Endothelial cell of umbilical vein (primary cell): Measurements from ENCODE around the gene AMN. TPM values are rescaled to one million over a fixed set of nuclear protein-coding genes. Genes with fewer than 3 reads are reported as not detected.

ENCODE experiments used
- BruUV-seq: library from RNA; stranded (reverse); fragments of 400-500 nt; replicated peaks from 2 replicates; lab custom pipeline; 2021; lab: Mats Ljungman, UMichigan
- CTCF ChIA-PET: fragments of 300-600, 350-600 bp; sonication (Branson Sonifier 250); formaldehyde crosslinking; loops from one replicate; lab custom pipeline; 2021; ENCODE audit warnings: antibody characterized with exemption, inconsistent platforms; lab: Charles Lee
- POLR2A ChIA-PET: fragments of 300-600, 350-600 bp; sonication (Branson Sonifier 250); formaldehyde crosslinking; loops from one replicate; lab custom pipeline; 2021; ENCODE audit warnings: antibody characterized with exemption, inconsistent platforms; lab: Charles Lee
- DNase-seq: peaks from one replicate; pipeline ENCODE4 v3.0.0-alpha.2; 2011; ENCODE audit warnings: low read depth, low spot score
- FAIRE-seq: peaks from 2 replicates; lab custom pipeline; 2011; peaks lifted over from hg19 to GRCh38; lab: Jason Lieb, UNC
- H2AFZ ChIP-seq: 2 replicates; pipeline ENCODE4 v1.6.0; 2012; ENCODE audit warnings: low read depth, low read length, control low read depth, inconsistent platforms
- H3K27ac ChIP-seq: 2 replicates; pipeline ENCODE4 v1.5.1; 2011; ENCODE audit warnings: low read depth, mild to moderate bottlenecking, control low read depth, low read length, moderate library complexity; ENCODE audit not compliant: insufficient read depth
- H3K27me3 ChIP-seq, 2 experiments: 2 replicates each; pipeline versions ENCODE4 v1.6.0 to v1.6.1; 2011; ENCODE audit warnings: low read length in 2 of 2, mixed read lengths in 1 of 2; ENCODE audit not compliant: control insufficient read depth in 2 of 2, insufficient read depth in 2 of 2
- H3K36me3 ChIP-seq, 2 experiments: 2 replicates in 1 of 2; 3 replicates in 1 of 2; pipeline ENCODE4 v1.5.1; 2011; ENCODE audit warnings: low read length in 2 of 2, mild to moderate bottlenecking in 1 of 2, moderate library complexity in 1 of 2; ENCODE audit not compliant: control insufficient read depth in 2 of 2, insufficient read depth in 2 of 2; ENCODE audit errors: extremely low read depth in 1 of 2
- H3K4me1 ChIP-seq: 3 replicates; pipeline ENCODE4 v1.5.1; 2011; ENCODE audit warnings: mild to moderate bottlenecking, low read length; ENCODE audit not compliant: control insufficient read depth, insufficient read depth; ENCODE audit errors: extremely low read depth
- H3K4me2 ChIP-seq: 2 replicates; pipeline ENCODE4 v1.6.1; 2011; ENCODE audit warnings: low read length, control low read depth, mixed read lengths; ENCODE audit not compliant: insufficient read depth
- H3K4me3 ChIP-seq, 3 experiments: fragments of 200-600 bp in 1 of 3; sonication (generic), shearing (Covaris generic) in 1 of 3; replicated peaks in 1 of 3; 2 replicates each; pipeline ENCODE4 v1.5.1; 2011 to 2016; ENCODE audit warnings: control low read depth in 3 of 3, low read length in 3 of 3, mild to moderate bottlenecking in 2 of 3, inconsistent platforms in 1 of 3, low read depth in 1 of 3, moderate library complexity in 1 of 3; ENCODE audit not compliant: insufficient read depth in 1 of 3
- H3K79me2 ChIP-seq: 2 replicates; pipeline ENCODE4 v1.6.0; 2012; ENCODE audit warnings: low read length, inconsistent platforms; ENCODE audit not compliant: control insufficient read depth, insufficient read depth
- H3K9ac ChIP-seq: replicated peaks from 2 replicates; pipeline ENCODE3; 2011; ENCODE audit warnings: low read length, control low read depth; ENCODE audit not compliant: insufficient read depth; ENCODE audit errors: extremely low read depth
- H3K9me1 ChIP-seq: replicated peaks from 3 replicates; pipeline ENCODE4 v1.6.0; 2011; ENCODE audit warnings: mild to moderate bottlenecking, low read length; ENCODE audit not compliant: control insufficient read depth, insufficient read depth; ENCODE audit errors: extremely low read depth
- H3K9me3 ChIP-seq: replicated peaks from 2 replicates; pipeline ENCODE4 v1.5.1; 2012; ENCODE audit warnings: low read length, inconsistent platforms; ENCODE audit not compliant: control insufficient read depth, insufficient read depth
- H4K20me1 ChIP-seq: replicated peaks from 2 replicates; pipeline ENCODE3; 2011; ENCODE audit warnings: mild to moderate bottlenecking, low read length; ENCODE audit not compliant: control insufficient read depth, insufficient read depth; ENCODE audit errors: extremely low read depth
- EZH2 ChIP-seq: IDR thresholded peaks from 2 replicates; pipeline ENCODE4 v1.6.1; 2012; ENCODE audit warnings: borderline replicate concordance, low read depth, mild to moderate bottlenecking, moderate library complexity, low read length, inconsistent platforms; ENCODE audit not compliant: severe bottlenecking
- FOS ChIP-seq: IDR thresholded peaks from 2 replicates; pipeline ENCODE4 v1.6.1; 2011; ENCODE audit warnings: mild to moderate bottlenecking, low read length, moderate library complexity, borderline replicate concordance; ENCODE audit not compliant: insufficient read depth
- GATA2 ChIP-seq: IDR thresholded peaks from 2 replicates; pipeline ENCODE4 v1.7.0; 2011; ENCODE audit warnings: low read depth, mild to moderate bottlenecking, moderate library complexity, mixed read lengths, low read length; ENCODE audit not compliant: insufficient read length, insufficient read depth
- JUN ChIP-seq: IDR thresholded peaks from 2 replicates; pipeline ENCODE4 v1.6.1; 2011; ENCODE audit warnings: borderline replicate concordance, low read depth; ENCODE audit not compliant: insufficient read length, insufficient read depth
- POLR2A ChIP-seq: IDR thresholded peaks from 2 replicates; pipeline ENCODE4 v1.6.1; 2012; ENCODE audit warnings: low read depth, mild to moderate bottlenecking, control low read depth, low read length
- POLR2AphosphoS5 ChIP-seq: IDR thresholded peaks from 2 replicates; pipeline ENCODE4 v1.6.1; 2012; ENCODE audit warnings: low read depth, mild to moderate bottlenecking, control low read depth, low read length, moderate library complexity; ENCODE audit not compliant: insufficient read depth
- dilution Hi-C: fragments of 300-500 bp; cut with MboI; formaldehyde crosslinking; loops from one replicate; pipeline ENCODE4 v1.15.0; 2019; ENCODE audit warnings: low sequenced_read_pairs; ENCODE audit not compliant: extremely low pct_ligation_motif_present
- intact Hi-C: fragments of 100-400 bp; cut with micrococcal nuclease; formaldehyde crosslinking; loops from one replicate; pipeline ENCODE4 v1.10.0; 2022
- polyA plus RNA-seq, 4 experiments: library from polyadenylated mRNA; depleted of rRNA in 3 of 4; stranded (reverse) in 3 of 4; unstranded in 1 of 4; fragments of >200 nt; gene quantifications; 2 replicates each; pipeline versions ENCODE4 v1.2.1 to v1.2.3, GENCODE V29; 2011 to 2012; ENCODE audit warnings: missing spikeins in 1 of 4
- total RNA-seq: library from RNA; stranded (reverse); gene quantifications from 2 replicates; pipeline ENCODE4 v1.2.3, GENCODE V29; 2021
- TF ChIP-seq, protein P1 (sequence below): IDR thresholded peaks from 2 replicates; pipeline ENCODE4 v1.6.1; 2011; ENCODE audit not compliant: insufficient read depth, insufficient read length

The AMN gene
- total and polyA plus RNA-seq, 2 donors (not counting 3 experiments of a cell fraction or from before 2014, with no cell fraction given), result 0.03 TPM; not detected in 1

DNA sequence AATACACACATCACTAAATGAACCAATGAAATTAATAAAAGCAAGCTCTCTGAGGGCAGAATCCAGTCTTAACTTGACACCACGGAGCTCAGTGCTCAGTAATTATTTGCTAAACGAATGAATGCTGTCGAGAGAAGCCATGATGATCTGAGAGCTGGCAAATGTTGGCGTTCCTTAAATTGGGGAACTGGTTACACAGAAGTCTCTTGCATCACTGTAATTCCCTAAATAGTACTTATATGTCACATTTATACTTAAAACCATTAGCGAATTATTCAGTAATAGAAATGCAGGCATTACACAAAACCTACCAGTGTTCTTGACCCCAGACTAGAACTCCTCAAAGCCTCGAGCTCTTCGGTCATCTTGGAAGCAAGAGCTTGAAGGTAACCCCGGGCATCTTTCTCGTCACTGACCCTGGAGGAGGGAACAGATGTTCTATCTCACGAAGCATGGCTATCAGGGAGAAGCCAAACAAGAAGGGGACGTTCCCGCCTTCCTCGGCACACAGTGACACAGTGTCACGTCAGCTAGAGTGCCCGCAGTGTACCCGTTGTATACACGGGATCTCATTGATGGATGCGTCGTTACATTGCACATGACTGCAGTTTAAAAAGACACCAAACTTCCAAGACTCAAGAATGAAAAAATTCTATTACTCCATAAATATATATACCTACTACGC is 43.6 kb downstream of the AMN start:
- TF ChIP-seq EZH2 (no peak), POLR2A (no peak), JUN (no peak), FOS (no peak), POLR2AphosphoS5 (no peak), GATA2 (no peak)
- TF ChIP-seq, protein P1, sequence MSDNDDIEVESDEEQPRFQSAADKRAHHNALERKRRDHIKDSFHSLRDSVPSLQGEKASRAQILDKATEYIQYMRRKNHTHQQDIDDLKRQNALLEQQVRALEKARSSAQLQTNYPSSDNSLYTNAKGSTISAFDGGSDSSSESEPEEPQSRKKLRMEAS, result no peak
- dilution Hi-C loops, result no loop called here
- no peak overlapping the region for H3K27ac ChIP-seq
- H2AFZ ChIP-seq, result no peak overlapping the region
- FAIRE-seq (no peak), DNase-seq (no peak)
- no TSS peak for BruUV-seq
- no peaks in the 10 kb centered on the region for H3K79me2 ChIP-seq
- no peaks in the 10 kb centered on the region for H3K27me3 ChIP-seq
- H3K36me3 ChIP-seq, result peaks cover 39 to 53% of the 10 kb centered on the region in 2 experiments
- H3K4me2 ChIP-seq, result no peak overlapping the region
- no peaks in the 10 kb centered on the region for H3K9me1 ChIP-seq
- intact Hi-C loops, result no loop called here
- CTCF ChIA-PET, result interaction anchor here (1.0 kb wide), 1 partner anchor 271 kb away, joined by 6 read pairs; no protein-coding TSS in a partner anchor
- H3K9ac ChIP-seq, result no peak overlapping the region
- no peaks in the 10 kb centered on the region for H3K9me3 ChIP-seq
- no peak overlapping the region for H3K4me3 ChIP-seq
- no peaks in the 10 kb centered on the region for H3K4me1 ChIP-seq
- H4K20me1 ChIP-seq, result no peaks in the 10 kb centered on the region
- POLR2A ChIA-PET, result no interaction called here
